SU-DHL-6 (cell line): Measurements from ENCODE around the gene PRXL2B.

ENCODE experiments used
- H2AFZ ChIP-seq: fragments of 200-600 bp; sonication (generic); 2 replicates; pipeline ENCODE4 v1.6.1; 2014; ENCODE audit warnings: low read depth, mild to moderate bottlenecking, moderate library complexity, mixed read lengths, antibody characterized with exemption, low read length; ENCODE audit not compliant: severe bottlenecking
- H3F3A ChIP-seq: fragments of 200-600 bp; shearing (Covaris generic); 2 replicates; pipeline ENCODE4 v1.6.0; 2016; ENCODE audit warnings: antibody characterized with exemption, mild to moderate bottlenecking; ENCODE audit not compliant: insufficient read depth
- H3K27ac ChIP-seq: fragments of 200-600 bp; sonication (generic); 2 replicates; pipeline ENCODE4 v1.5.1; 2016; ENCODE audit warnings: low read depth, mild to moderate bottlenecking, low read length, moderate library complexity, mixed read lengths
- H3K27me3 ChIP-seq: fragments of 200-600 bp; sonication (generic), shearing (Covaris generic); 2 replicates; pipeline ENCODE4 v1.6.0; 2014; ENCODE audit warnings: mild to moderate bottlenecking, low read length
- H3K36me3 ChIP-seq: fragments of 200-600 bp; sonication (generic); 2 replicates; pipeline ENCODE4 v1.6.1; 2014; ENCODE audit warnings: mild to moderate bottlenecking, low read length, mixed read lengths
- H3K4me2 ChIP-seq: fragments of 300-600, 200-600 bp; shearing (Covaris generic), sonication (generic); 2 replicates; pipeline ENCODE4 v1.6.0; 2014; ENCODE audit warnings: low read length, low read depth, mild to moderate bottlenecking; ENCODE audit not compliant: poor library complexity, severe bottlenecking
- H3K4me3 ChIP-seq: fragments of 200-600 bp; sonication (generic); 2 replicates; pipeline ENCODE4 v1.5.1; 2014; ENCODE audit warnings: antibody characterized with exemption, low read length, mild to moderate bottlenecking, mixed read lengths; ENCODE audit not compliant: insufficient read depth, poor library complexity, severe bottlenecking
- H3K79me2 ChIP-seq: fragments of 200-600 bp; sonication (generic); 2 replicates; pipeline ENCODE4 v1.6.1; 2014; ENCODE audit warnings: mild to moderate bottlenecking, low read length, moderate library complexity; ENCODE audit not compliant: insufficient read depth
- H3K9ac ChIP-seq: fragments of 200-600 bp; sonication (generic); 2 replicates; pipeline ENCODE4 v1.7.0; 2014; ENCODE audit warnings: mild to moderate bottlenecking, low read length
- H3K9me2 ChIP-seq: fragments of 200-600 bp; sonication (generic); replicated peaks from 2 replicates; pipeline ENCODE4 v1.6.1; 2014; ENCODE audit warnings: low read length; ENCODE audit not compliant: insufficient read depth
- H3K9me3 ChIP-seq: fragments of 200-600 bp; sonication (generic); 2 replicates; pipeline ENCODE4 v1.6.1; 2014; ENCODE audit warnings: low read length, mixed read lengths; ENCODE audit not compliant: insufficient read depth
- H4K20me1 ChIP-seq: fragments of 200-600 bp; sonication (generic); 2 replicates; pipeline ENCODE4 v1.6.1; 2014; ENCODE audit warnings: low read depth, mild to moderate bottlenecking, antibody characterized with exemption, low read length, moderate library complexity, mixed read lengths
- CTCF ChIP-seq: fragments of 200-600 bp; sonication (generic); IDR thresholded peaks from one replicate; pipeline ENCODE4 v1.5.1; 2017; ENCODE audit warnings: antibody characterized with exemption, mild to moderate bottlenecking, low read length, moderate library complexity; ENCODE audit not compliant: insufficient read depth, poor library complexity, severe bottlenecking
- EZH2phosphoT487 ChIP-seq: fragments of 200-600 bp; sonication (generic), shearing (Covaris generic); conservative IDR thresholded peaks from 2 replicates; pipeline ENCODE4 v1.6.1; 2018; ENCODE audit warnings: mild to moderate bottlenecking, antibody characterized with exemption, low read length, moderate library complexity, mixed read lengths

PRXL2B gene

GRCh38 chr1:2561446-2561845, 25.1 kb upstream of the PRXL2B start:
- Histone ChIP-seq H3K27me3 (no peaks in the 10 kb centered on the region), H3K79me2 (no peaks in the 10 kb centered on the region), H3K4me2 (no peak overlapping the region), H2AFZ (no peak overlapping the region), H3K36me3 (no peaks in the 10 kb centered on the region), H3K9ac (no peak overlapping the region), H4K20me1 (no peaks in the 10 kb centered on the region), H3K9me3 (no peaks in the 10 kb centered on the region), H3K27ac (no peak overlapping the region), H3K4me3 (no peak overlapping the region), H3K9me2 (no peaks in the 10 kb centered on the region), H3F3A (no peaks in the 10 kb centered on the region)
- TF ChIP-seq CTCF: no peak

GRCh38 chr1:2561898-2562895, 24.4 kb upstream of the PRXL2B start:
- TF ChIP-seq EZH2phosphoT487: no peak
- TF ChIP-seq CTCF: no peak
- Histone ChIP-seq H3K27ac (no peak overlapping the region), H3K4me3 (no peak overlapping the region), H3K36me3 (no peaks in the 10 kb centered on the region), H3K79me2 (no peaks in the 10 kb centered on the region), H3K4me2 (no peak overlapping the region), H4K20me1 (no peaks in the 10 kb centered on the region), H3K9me3 (no peaks in the 10 kb centered on the region), H3K27me3 (no peaks in the 10 kb centered on the region), H3K9ac (no peak overlapping the region), H3F3A (no peaks in the 10 kb centered on the region), H3K9me2 (no peaks in the 10 kb centered on the region), H2AFZ (no peak overlapping the region)

DNA sequence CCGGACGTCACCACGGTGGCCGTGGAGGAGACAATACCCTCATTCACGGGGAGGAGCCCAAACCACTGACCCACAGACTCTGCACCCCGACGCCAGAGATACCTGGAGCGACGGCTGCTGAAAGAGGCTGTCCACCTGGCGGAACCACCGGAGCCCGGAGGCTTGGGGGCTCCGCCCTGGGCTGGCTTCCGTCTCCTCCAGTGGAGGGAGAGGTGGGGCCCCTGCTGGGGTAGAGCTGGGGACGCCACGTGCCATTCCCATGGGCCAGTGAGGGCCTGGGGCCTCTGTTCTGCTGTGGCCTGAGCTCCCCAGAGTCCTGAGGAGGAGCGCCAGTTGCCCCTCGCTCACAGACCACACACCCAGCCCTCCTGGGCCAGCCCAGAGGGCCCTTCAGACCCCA, 23.4 kb upstream of the PRXL2B start:
- Histone ChIP-seq H4K20me1 (no peaks in the 10 kb centered on the region), H3K79me2 (no peaks in the 10 kb centered on the region), H3K36me3 (no peaks in the 10 kb centered on the region), H3K9me3 (no peaks in the 10 kb centered on the region), H2AFZ (no peak overlapping the region), H3K27ac (no peak overlapping the region), H3K27me3 (no peaks in the 10 kb centered on the region), H3K4me3 (no peak overlapping the region), H3F3A (no peaks in the 10 kb centered on the region), H3K4me2 (no peak overlapping the region), H3K9me2 (no peaks in the 10 kb centered on the region), H3K9ac (no peak overlapping the region)
- no peak for TF ChIP-seq CTCF
- no peak for TF ChIP-seq EZH2phosphoT487
